Body of pancreas (tissue), 4 donors: ENCODE data around the gene CHAF1A.

ENCODE experiments used
- POLR2A ChIP-seq, 3 donors: fragments of 450-650 bp; IDR thresholded peaks; one replicate each; pipeline ENCODE4 v1.6.1; 2016; ENCODE audit warnings: antibody characterized with exemption in 3 of 3, mild to moderate bottlenecking in 2 of 3
- TF ChIP-seq, protein P1 (sequence below), 7 experiments: fragments of 450-650 bp in 4 of 7; fragments of 200-600 bp in 3 of 7; sonication (generic) in 3 of 7; IDR thresholded peaks; one replicate each; pipeline ENCODE4 v1.5.1; 2016 to 2019; ENCODE audit warnings: antibody characterized with exemption in 7 of 7

DNA sequence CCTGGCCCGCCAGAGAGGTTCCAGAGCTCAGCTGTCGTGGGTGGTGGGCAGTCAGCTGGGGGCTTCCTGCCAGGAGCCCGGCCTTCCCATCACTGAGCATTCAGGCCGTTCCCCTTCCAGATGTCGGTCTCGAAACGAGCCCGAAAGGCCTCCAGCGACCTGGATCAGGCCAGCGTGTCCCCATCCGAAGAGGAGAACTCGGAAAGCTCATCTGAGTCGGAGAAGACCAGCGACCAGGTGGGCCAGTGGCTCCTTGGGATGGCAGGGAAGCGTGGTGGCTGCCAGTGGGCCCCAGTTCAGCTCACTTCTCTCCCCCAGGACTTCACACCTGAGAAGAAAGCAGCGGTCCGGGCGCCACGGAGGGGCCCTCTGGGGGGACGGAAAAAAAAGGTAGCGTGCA is 89.0 kb downstream of the CHAF1A start:
- TF ChIP-seq, protein P1, sequence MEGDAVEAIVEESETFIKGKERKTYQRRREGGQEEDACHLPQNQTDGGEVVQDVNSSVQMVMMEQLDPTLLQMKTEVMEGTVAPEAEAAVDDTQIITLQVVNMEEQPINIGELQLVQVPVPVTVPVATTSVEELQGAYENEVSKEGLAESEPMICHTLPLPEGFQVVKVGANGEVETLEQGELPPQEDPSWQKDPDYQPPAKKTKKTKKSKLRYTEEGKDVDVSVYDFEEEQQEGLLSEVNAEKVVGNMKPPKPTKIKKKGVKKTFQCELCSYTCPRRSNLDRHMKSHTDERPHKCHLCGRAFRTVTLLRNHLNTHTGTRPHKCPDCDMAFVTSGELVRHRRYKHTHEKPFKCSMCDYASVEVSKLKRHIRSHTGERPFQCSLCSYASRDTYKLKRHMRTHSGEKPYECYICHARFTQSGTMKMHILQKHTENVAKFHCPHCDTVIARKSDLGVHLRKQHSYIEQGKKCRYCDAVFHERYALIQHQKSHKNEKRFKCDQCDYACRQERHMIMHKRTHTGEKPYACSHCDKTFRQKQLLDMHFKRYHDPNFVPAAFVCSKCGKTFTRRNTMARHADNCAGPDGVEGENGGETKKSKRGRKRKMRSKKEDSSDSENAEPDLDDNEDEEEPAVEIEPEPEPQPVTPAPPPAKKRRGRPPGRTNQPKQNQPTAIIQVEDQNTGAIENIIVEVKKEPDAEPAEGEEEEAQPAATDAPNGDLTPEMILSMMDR (IDR thresholded peaks at IDR 0.05) = no peak
- TF ChIP-seq POLR2A (IDR thresholded peaks at IDR 0.05) = no peak
